ENCODE data around the gene CCBE1.

Gene CCBE1

DNA sequence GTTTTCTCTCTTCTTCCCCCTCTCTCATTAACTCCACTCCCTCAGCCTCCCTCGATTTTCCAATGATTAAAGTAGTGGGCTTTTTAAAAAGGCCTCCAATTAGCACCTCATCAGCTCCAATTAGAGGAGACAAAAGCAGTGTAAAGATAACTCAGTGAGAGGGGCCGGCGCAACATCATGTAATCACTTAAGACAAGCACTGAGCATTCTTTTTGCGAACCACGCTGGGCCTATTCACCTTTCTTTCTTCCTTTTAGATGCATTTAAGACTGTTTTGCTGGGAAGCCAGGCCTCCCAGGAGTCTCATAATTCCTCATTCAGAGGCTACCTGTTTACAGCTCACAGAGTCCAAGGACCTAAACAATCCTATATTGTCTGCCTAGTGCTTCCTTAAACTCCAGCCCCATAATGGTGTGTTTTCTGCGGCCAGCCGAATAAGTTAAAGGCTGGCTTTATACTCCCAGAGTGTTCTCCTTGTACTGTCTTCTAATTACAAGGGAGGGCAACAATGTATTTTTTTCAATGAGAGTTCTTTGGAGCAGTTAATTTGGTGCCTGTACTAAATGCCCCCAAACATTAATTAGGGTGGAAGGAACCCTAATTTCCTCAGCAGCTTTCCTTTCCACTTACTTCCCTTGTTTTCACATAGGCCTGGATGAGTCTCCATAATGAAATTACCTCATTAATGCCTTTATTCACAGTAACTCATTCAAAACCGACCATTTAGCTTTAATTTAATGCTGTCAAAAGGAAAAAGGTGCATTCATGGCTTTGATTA, 310.1 kb downstream of the CCBE1 start:
- Histone ChIP-seq H3K4me3 (ENCODE audit: low read depth, low read length) (no peak overlapping the region), H2AFZ (ENCODE audit: insufficient read depth, low read length, poor library complexity) (no peak overlapping the region), H4K12ac (ENCODE audit: low read depth, low read length) (no peak overlapping the region), H3K9ac (ENCODE audit: low read length) (no peak overlapping the region), H3K9me3 (ENCODE audit: insufficient read depth, low read depth, low read length) (no peaks in the 10 kb centered on the region), H3K4me2 (ENCODE audit: low read length) (no peak overlapping the region), H3K36me3 (ENCODE audit: control insufficient read depth in 1 of 2, insufficient read depth in 2 of 2, low read length in 2 of 2) (no peaks in the 10 kb centered on the region), H4K8ac (ENCODE audit: low read depth, low read length) (no peak overlapping the region), H2BK120ac (ENCODE audit: insufficient read depth, low read length, poor library complexity) (no peak overlapping the region), H3K4ac (ENCODE audit: low read depth, low read length) (no peak overlapping the region), H3K4me1 (ENCODE audit: control insufficient read depth in 1 of 2, insufficient read depth in 2 of 2, low read length in 2 of 2) (no peaks in the 10 kb centered on the region), H3K23ac (ENCODE audit: low read length) (no peak overlapping the region), H2AK5ac (ENCODE audit: low read length) (no peak overlapping the region), H2BK5ac (ENCODE audit: low read depth, low read length, poor library complexity) (no peak overlapping the region), H4K91ac (ENCODE audit: low read depth, low read length) (no peak overlapping the region), H3K79me1 (ENCODE audit: low read length) (no peaks in the 10 kb centered on the region), H3K18ac (ENCODE audit: low read length) (no peak overlapping the region), H3K79me2 (ENCODE audit: control insufficient read depth, insufficient read depth, low read length, poor library complexity) (no peaks in the 10 kb centered on the region), H3K27me3 (ENCODE audit: insufficient read depth, low read length) (no peaks in the 10 kb centered on the region), H3K14ac (ENCODE audit: low read length) (no peak overlapping the region), H3K27ac (ENCODE audit: low read depth, low read length) (no peak overlapping the region), H2BK12ac (ENCODE audit: low read length) (no peak overlapping the region)
- no CpG with 5 or more reads among the region's 8 CpGs for WGBS (ENCODE audit: extremely low coverage, insufficient coverage, insufficient read length)
- DNase-seq, result no peak

DNA sequence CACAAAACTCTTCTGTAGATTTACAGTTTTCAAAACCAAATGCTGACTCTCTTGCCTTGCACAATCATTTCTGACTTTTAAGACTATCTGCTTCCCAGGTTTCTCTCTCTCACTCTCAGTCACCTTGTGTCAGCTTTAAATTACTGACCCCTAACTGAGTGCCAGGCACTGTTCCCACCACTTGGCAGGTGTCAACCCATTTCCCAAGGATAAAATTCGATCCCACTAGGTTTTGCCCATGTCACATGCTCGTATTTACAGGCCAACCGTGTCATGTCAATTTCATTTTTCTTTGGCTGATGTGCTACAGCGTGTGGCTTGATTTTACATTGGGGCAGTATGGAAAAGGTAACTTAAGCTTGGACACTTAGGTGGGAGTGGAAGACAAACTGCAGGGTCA, 312.0 kb downstream of the CCBE1 start:
- H2BK12ac ChIP-seq (ENCODE audit: low read length), result no peak overlapping the region
- H3K4me2 ChIP-seq (ENCODE audit: low read length), result no peak overlapping the region
- H2BK5ac ChIP-seq (ENCODE audit: low read depth, low read length, poor library complexity), result no peak overlapping the region
- H3K79me1 ChIP-seq (ENCODE audit: low read length), result no peaks in the 10 kb centered on the region
- H3K9ac ChIP-seq (ENCODE audit: low read length), result no peak overlapping the region
- no peak overlapping the region for H2AK5ac ChIP-seq (ENCODE audit: low read length)
- no peaks in the 10 kb centered on the region for H3K9me3 ChIP-seq (ENCODE audit: insufficient read depth, low read depth, low read length)
- no CpG with 5 or more reads among the region's 4 CpGs for WGBS (ENCODE audit: extremely low coverage, insufficient coverage, insufficient read length)
- H4K12ac ChIP-seq (ENCODE audit: low read depth, low read length), result no peak overlapping the region
- H3K14ac ChIP-seq (ENCODE audit: low read length), result no peak overlapping the region
- no peak for DNase-seq
- H3K79me2 ChIP-seq (ENCODE audit: control insufficient read depth, insufficient read depth, low read length, poor library complexity), result no peaks in the 10 kb centered on the region
- no peak overlapping the region for H4K8ac ChIP-seq (ENCODE audit: low read depth, low read length)
- no peaks in the 10 kb centered on the region for H3K36me3 ChIP-seq (ENCODE audit: control insufficient read depth in 1 of 2, insufficient read depth in 2 of 2, low read length in 2 of 2)
- no peak overlapping the region for H2AFZ ChIP-seq (ENCODE audit: insufficient read depth, low read length, poor library complexity)
- H3K4me3 ChIP-seq (ENCODE audit: low read depth, low read length), result no peak overlapping the region
- H3K27ac ChIP-seq (ENCODE audit: low read depth, low read length), result no peak overlapping the region
- no peak overlapping the region for H3K4ac ChIP-seq (ENCODE audit: low read depth, low read length)
- H3K23ac ChIP-seq (ENCODE audit: low read length), result no peak overlapping the region
- no peak overlapping the region for H3K18ac ChIP-seq (ENCODE audit: low read length)
- no peaks in the 10 kb centered on the region for H3K4me1 ChIP-seq (ENCODE audit: control insufficient read depth in 1 of 2, insufficient read depth in 2 of 2, low read length in 2 of 2)
- H4K91ac ChIP-seq (ENCODE audit: low read depth, low read length), result no peak overlapping the region
- H3K27me3 ChIP-seq (ENCODE audit: insufficient read depth, low read length), result no peaks in the 10 kb centered on the region
- no peak overlapping the region for H2BK120ac ChIP-seq (ENCODE audit: insufficient read depth, low read length, poor library complexity)

DNA sequence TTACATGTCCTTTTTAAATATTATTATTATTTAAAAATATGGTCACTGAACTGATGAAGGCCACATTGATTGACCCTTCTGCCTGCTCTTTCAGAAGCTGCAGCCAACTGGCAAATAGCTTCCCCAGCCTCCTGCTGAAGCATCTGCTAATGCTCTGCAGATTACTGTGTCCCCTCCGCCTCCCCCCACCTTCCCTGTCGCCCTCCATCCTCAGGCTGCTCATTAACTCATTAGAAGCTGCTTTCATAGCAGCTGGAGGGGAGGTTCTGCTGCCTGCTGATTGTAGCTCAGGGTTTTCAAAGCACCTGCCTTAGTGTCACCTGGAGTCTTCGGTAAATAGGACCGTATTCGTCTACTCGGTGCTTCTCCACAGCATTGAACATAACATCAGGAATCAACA, 313.4 kb downstream of the CCBE1 start:
- no peak overlapping the region for H3K9ac ChIP-seq (ENCODE audit: low read length)
- H3K36me3 ChIP-seq (ENCODE audit: control insufficient read depth in 1 of 2, insufficient read depth in 2 of 2, low read length in 2 of 2), result no peaks in the 10 kb centered on the region
- no peak overlapping the region for H4K12ac ChIP-seq (ENCODE audit: low read depth, low read length)
- H3K4ac ChIP-seq (ENCODE audit: low read depth, low read length), result no peak overlapping the region
- H3K27ac ChIP-seq (ENCODE audit: low read depth, low read length), result no peak overlapping the region
- H3K4me1 ChIP-seq (ENCODE audit: control insufficient read depth in 1 of 2, insufficient read depth in 2 of 2, low read length in 2 of 2), result no peaks in the 10 kb centered on the region
- H4K8ac ChIP-seq (ENCODE audit: low read depth, low read length), result no peak overlapping the region
- WGBS (ENCODE audit: extremely low coverage, insufficient coverage, insufficient read length), result no CpG with 5 or more reads among the region's 6 CpGs
- H2AFZ ChIP-seq (ENCODE audit: insufficient read depth, low read length, poor library complexity), result no peak overlapping the region
- H3K79me1 ChIP-seq (ENCODE audit: low read length), result no peaks in the 10 kb centered on the region
- no peak overlapping the region for H4K91ac ChIP-seq (ENCODE audit: low read depth, low read length)
- H2BK120ac ChIP-seq (ENCODE audit: insufficient read depth, low read length, poor library complexity), result no peak overlapping the region
- H3K4me2 ChIP-seq (ENCODE audit: low read length), result no peak overlapping the region
- H3K4me3 ChIP-seq (ENCODE audit: low read depth, low read length), result no peak overlapping the region
- no peaks in the 10 kb centered on the region for H3K9me3 ChIP-seq (ENCODE audit: insufficient read depth, low read depth, low read length)
- no peak overlapping the region for H2BK12ac ChIP-seq (ENCODE audit: low read length)
- no peak overlapping the region for H3K18ac ChIP-seq (ENCODE audit: low read length)
- no peaks in the 10 kb centered on the region for H3K27me3 ChIP-seq (ENCODE audit: insufficient read depth, low read length)
- no peak overlapping the region for H3K23ac ChIP-seq (ENCODE audit: low read length)
- H2AK5ac ChIP-seq (ENCODE audit: low read length), result no peak overlapping the region
- H2BK5ac ChIP-seq (ENCODE audit: low read depth, low read length, poor library complexity), result no peak overlapping the region
- no peak overlapping the region for H3K14ac ChIP-seq (ENCODE audit: low read length)
- H3K79me2 ChIP-seq (ENCODE audit: control insufficient read depth, insufficient read depth, low read length, poor library complexity), result no peaks in the 10 kb centered on the region
- DNase-seq, result no peak

DNA sequence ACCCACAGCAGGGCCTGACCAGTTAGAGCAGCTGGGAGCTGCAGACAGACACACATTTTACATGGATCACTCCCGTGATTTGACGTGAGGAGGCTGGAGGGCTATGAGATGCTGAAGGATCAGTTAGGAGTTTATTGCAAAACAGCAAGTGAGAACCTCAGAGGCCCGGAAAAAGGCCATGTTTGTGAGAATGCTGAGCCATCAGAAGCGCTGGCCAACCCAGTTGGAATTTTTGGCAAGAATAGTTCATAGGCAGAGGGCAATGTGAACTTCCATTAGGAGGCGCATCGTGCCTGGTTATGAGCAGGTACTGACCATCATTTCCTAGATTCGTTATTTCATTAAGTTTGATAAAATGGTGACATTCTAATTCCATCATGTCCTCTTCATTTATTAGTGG, 314.8 kb downstream of the CCBE1 start:
- H3K4me2 ChIP-seq (ENCODE audit: low read length), result no peak overlapping the region
- no CpG with 5 or more reads among the region's 7 CpGs for WGBS (ENCODE audit: extremely low coverage, insufficient coverage, insufficient read length)
- H3K14ac ChIP-seq (ENCODE audit: low read length), result no peak overlapping the region

More for the DNA sequence above, 314.8 kb downstream of the CCBE1 start:
- Histone ChIP-seq H4K12ac (ENCODE audit: low read depth, low read length) (no peak overlapping the region), H3K27me3 (ENCODE audit: insufficient read depth, low read length) (no peaks in the 10 kb centered on the region), H3K36me3 (ENCODE audit: control insufficient read depth in 1 of 2, insufficient read depth in 2 of 2, low read length in 2 of 2) (no peaks in the 10 kb centered on the region), H3K79me1 (ENCODE audit: low read length) (no peaks in the 10 kb centered on the region), H3K27ac (ENCODE audit: low read depth, low read length) (no peak overlapping the region), H2AK5ac (ENCODE audit: low read length) (no peak overlapping the region), H4K8ac (ENCODE audit: low read depth, low read length) (no peak overlapping the region), H3K4me3 (ENCODE audit: low read depth, low read length) (no peak overlapping the region), H2BK120ac (ENCODE audit: insufficient read depth, low read length, poor library complexity) (no peak overlapping the region), H3K23ac (ENCODE audit: low read length) (no peak overlapping the region), H2BK5ac (ENCODE audit: low read depth, low read length, poor library complexity) (no peak overlapping the region), H3K79me2 (ENCODE audit: control insufficient read depth, insufficient read depth, low read length, poor library complexity) (no peaks in the 10 kb centered on the region), H3K4me1 (ENCODE audit: control insufficient read depth in 1 of 2, insufficient read depth in 2 of 2, low read length in 2 of 2) (no peaks in the 10 kb centered on the region), H3K18ac (ENCODE audit: low read length) (no peak overlapping the region), H3K9ac (ENCODE audit: low read length) (no peak overlapping the region), H3K9me3 (ENCODE audit: insufficient read depth, low read depth, low read length) (no peaks in the 10 kb centered on the region), H2BK12ac (ENCODE audit: low read length) (no peak overlapping the region), H3K4ac (ENCODE audit: low read depth, low read length) (no peak overlapping the region), H4K91ac (ENCODE audit: low read depth, low read length) (no peak overlapping the region), H2AFZ (ENCODE audit: insufficient read depth, low read length, poor library complexity) (no peak overlapping the region)
- DNase-seq, result no peak
